ENCODE results near the gene MYO1E.
A peak's percentile ranks its signal among the peaks of the same experiment; 100 is the strongest.

The MYO1E gene

DNA sequence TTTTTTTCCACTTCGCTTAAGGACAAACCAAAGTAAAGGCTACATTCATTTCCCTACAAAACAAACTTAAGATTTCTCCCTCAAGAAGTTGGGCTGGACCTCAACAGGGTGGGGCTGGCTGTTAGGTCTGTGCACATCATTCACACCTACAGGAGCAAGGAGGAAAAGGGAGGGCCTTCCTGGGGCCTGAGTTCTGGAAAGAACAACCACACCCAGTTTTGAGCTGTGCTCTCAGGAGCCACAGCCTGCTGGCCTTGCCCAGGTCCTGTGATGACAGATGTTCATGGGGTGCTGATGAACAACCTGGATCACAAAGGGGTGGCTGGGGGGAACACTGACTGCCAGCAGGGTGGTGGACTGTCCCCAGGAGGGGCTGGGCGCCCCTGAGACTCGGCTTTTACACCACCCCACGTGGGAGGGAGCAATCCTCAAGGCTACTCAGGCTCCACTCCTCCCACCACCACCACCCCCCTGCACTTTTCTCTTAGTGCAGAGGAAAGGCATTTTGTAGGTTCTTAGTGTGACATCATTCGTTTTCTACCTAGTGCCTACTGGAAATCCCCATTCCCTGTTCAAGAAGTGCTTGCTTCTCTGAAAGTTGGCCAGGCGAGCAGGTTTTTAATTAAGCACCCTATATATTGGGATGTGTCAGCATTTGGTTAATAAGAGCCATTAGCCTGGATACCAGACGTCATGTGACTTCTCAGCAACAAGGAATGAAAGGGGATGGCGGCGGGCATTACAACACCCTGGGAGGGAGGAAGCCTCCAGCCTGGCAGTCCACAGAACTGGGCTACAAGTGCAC is 232.0 kb downstream of the MYO1E start:
- no peak for TF ChIP-seq CTCF (IDR thresholded peaks at IDR 0.05; ENCODE audit: low read depth, low read length)
- Histone ChIP-seq H3K27ac (no peak overlapping the region), H3K36me3 (peaks cover 42% of the 10 kb centered on the region), H3K27me3 (ENCODE audit: insufficient read depth, low read depth, severe bottlenecking) (no peaks in the 10 kb centered on the region), H3K9me3 (ENCODE audit: severe bottlenecking) (no peaks in the 10 kb centered on the region), H3K4me3 (ENCODE audit: low read depth, low read length) (no peak overlapping the region)
- no peak for DNase-seq

GRCh38 chr15:59138243-59138642 is 234.4 kb downstream of the MYO1E start:
- Histone ChIP-seq H3K36me3 (peaks cover 46% of the 10 kb centered on the region), H3K27me3 (ENCODE audit: insufficient read depth, low read depth, severe bottlenecking) (no peaks in the 10 kb centered on the region), H3K27ac (no peak overlapping the region), H3K4me3 (ENCODE audit: low read depth, low read length) (no peak overlapping the region), H3K9me3 (ENCODE audit: severe bottlenecking) (no peaks in the 10 kb centered on the region)
- peak; percentile 81 for TF ChIP-seq CTCF (IDR thresholded peaks at IDR 0.05; ENCODE audit: low read depth, low read length)
- DNase-seq, result peak; percentile 71

- TF ChIP-seq CTCF (IDR thresholded peaks at IDR 0.05; ENCODE audit: low read depth, low read length), result no peak
- H3K4me3 ChIP-seq (ENCODE audit: low read depth, low read length), result no peak overlapping the region
- H3K27me3 ChIP-seq (ENCODE audit: insufficient read depth, low read depth, severe bottlenecking), result no peaks in the 10 kb centered on the region
- peaks cover 51% of the 10 kb centered on the region for H3K36me3 ChIP-seq
- H3K27ac ChIP-seq, result no peak overlapping the region
- DNase-seq, result no peak
- no peaks in the 10 kb centered on the region for H3K9me3 ChIP-seq (ENCODE audit: severe bottlenecking)
These were observed 235.1 kb downstream of the MYO1E start for GRCh38 chr15:59137566-59137965.

DNA sequence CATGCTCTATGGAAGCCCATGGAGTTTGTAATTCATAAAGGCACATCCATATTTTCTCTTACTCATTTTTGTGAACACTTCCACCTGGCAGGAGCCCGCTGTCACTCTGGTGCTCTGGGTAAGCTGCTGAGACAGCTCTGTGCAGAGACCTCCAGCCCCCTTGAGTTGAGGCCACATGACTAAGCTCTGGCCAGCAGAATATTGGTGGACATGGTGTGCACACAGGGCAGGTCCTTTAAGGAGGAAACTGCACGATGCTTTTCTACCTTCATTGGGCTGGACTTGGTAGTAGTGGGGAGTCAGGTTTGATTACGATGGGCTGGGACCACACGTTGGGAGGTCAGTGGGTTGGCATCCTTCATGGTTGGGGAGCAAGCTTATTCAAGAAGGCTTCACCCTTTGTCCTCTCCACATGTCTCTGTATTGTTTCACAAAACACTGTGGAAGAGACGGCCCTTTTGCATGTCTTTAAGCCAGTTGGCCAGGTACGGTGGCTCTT is 238.7 kb downstream of the MYO1E start:
- Histone ChIP-seq H3K27me3 (ENCODE audit: insufficient read depth, low read depth, severe bottlenecking) (no peaks in the 10 kb centered on the region), H3K9me3 (ENCODE audit: severe bottlenecking) (no peaks in the 10 kb centered on the region), H3K36me3 (peaks cover 70% of the 10 kb centered on the region), H3K4me3 (ENCODE audit: low read depth, low read length) (no peak overlapping the region), H3K27ac (no peak overlapping the region)
- no peak for DNase-seq
- TF ChIP-seq CTCF (IDR thresholded peaks at IDR 0.05; ENCODE audit: low read depth, low read length), result no peak

- H3K27ac ChIP-seq, result no peak overlapping the region
- H3K27me3 ChIP-seq (ENCODE audit: insufficient read depth, low read depth, severe bottlenecking), result no peaks in the 10 kb centered on the region
- peaks cover 63% of the 10 kb centered on the region for H3K36me3 ChIP-seq
- no peaks in the 10 kb centered on the region for H3K9me3 ChIP-seq (ENCODE audit: severe bottlenecking)
- no peak for TF ChIP-seq CTCF (IDR thresholded peaks at IDR 0.05; ENCODE audit: low read depth, low read length)
- no peak for DNase-seq
- H3K4me3 ChIP-seq (ENCODE audit: low read depth, low read length), result no peak overlapping the region
These were observed 240.6 kb downstream of the MYO1E start for GRCh38 chr15:59131969-59132562.
